Measurements from ENCODE around the gene FUOM.
"Not testable (repeated sequence)": the region's sequence is repeated elsewhere in the genome, so short reads cannot be mapped to it uniquely, and the experiment has no call there.

Gene FUOM

GRCh38 chr10:133322064-133322709, 35.6 kb downstream of the FUOM start:
- peaks cover 13 to 39% of the 10 kb centered on the region in 2 donors for H3K27me3 ChIP-seq (ENCODE audit: control insufficient read depth in 1 of 2, insufficient read depth in 2 of 2, low read length in 2 of 2)
- not testable (repeated sequence) for H3K27ac ChIP-seq (ENCODE audit: low read depth, low read length); H3K4me3 ChIP-seq (ENCODE audit: low read depth in 1 of 2, low read length in 2 of 2); H3K9ac ChIP-seq (ENCODE audit: low read length); H3K4me1 ChIP-seq (ENCODE audit: insufficient read depth, low read length); H3K36me3 ChIP-seq (ENCODE audit: insufficient read depth, low read length); H3K9me3 ChIP-seq (ENCODE audit: low read length)

DNA sequence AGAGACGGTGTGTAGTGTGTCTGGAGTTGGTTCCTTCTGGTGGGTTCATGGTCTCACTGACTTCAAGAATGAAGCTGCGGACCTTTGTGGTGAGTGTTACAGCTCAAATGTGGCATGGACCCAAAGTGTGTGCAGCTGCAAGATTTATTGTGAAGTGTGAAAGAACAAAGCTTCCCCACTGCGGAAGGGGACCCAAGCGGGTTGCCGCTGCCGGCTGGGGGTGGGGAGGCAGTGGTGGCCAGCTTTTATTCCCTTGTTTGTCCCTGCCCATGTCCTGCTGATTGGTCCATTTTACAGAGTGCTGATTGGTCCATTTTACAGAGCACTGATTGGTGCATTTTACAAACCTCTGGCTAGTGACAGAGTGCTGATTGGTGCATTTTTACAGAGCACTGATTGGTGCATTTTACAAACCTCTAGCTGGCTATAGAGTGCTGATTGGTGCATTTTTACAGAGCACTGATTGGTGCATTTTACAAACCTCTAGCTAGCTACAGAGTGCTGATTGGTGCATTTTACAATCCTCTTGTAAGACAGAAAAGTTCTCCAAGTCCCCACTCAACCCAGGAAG, 36.9 kb downstream of the FUOM start:
- peaks cover under 1 to 26% of the 10 kb centered on the region in 2 donors for H3K27me3 ChIP-seq (ENCODE audit: control insufficient read depth in 1 of 2, insufficient read depth in 2 of 2, low read length in 2 of 2)
- not testable (repeated sequence) for H3K9ac ChIP-seq (ENCODE audit: low read length); H3K36me3 ChIP-seq (ENCODE audit: insufficient read depth, low read length); H3K9me3 ChIP-seq (ENCODE audit: low read length); H3K4me1 ChIP-seq (ENCODE audit: insufficient read depth, low read length); H3K4me3 ChIP-seq (ENCODE audit: low read depth in 1 of 2, low read length in 2 of 2); H3K27ac ChIP-seq (ENCODE audit: low read depth, low read length)

DNA sequence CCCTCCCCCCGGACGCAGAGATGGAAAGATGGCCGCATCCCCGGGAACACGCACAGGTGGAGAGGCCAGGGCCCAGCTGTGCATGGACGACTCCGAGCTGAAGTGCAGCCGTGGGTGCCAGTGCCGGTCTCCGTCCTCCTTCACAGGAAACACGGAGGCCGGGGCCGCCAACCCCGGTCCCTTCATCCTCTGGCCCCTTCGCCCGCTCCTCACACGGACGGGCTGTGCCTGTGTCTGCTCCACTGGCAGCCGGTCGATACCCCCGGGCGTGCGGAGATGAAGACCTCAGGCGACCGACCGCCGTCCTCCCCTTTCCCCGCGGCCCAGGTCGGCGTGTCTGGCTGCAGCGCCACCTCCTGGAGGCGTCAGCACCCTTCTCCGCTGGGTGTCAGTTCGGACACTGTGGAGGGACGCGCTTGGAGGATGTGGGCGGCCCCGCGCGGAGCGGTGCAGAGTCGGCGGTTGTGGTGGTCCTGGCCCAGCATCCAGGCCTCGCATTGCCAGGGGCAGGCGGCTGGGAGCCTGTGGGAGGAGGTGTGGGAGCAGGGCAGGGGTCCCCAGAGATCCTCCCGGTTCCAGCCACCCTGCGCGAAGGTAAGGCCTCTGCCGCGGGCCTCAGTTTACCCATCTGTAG, 39.2 kb downstream of the FUOM start:
- Histone ChIP-seq H3K27me3 (ENCODE audit: control insufficient read depth in 1 of 2, insufficient read depth in 2 of 2, low read length in 2 of 2) (peaks cover 0 to 13% of the 10 kb centered on the region in 2 donors), H3K4me3 (ENCODE audit: low read depth in 1 of 2, low read length in 2 of 2) (no peak overlapping the region), H3K27ac (ENCODE audit: low read depth, low read length) (no peak overlapping the region), H3K4me1 (ENCODE audit: insufficient read depth, low read length) (no peaks in the 10 kb centered on the region), H3K9me3 (ENCODE audit: low read length) (no peaks in the 10 kb centered on the region), H3K36me3 (ENCODE audit: insufficient read depth, low read length) (no peaks in the 10 kb centered on the region), H3K9ac (ENCODE audit: low read length) (no peak overlapping the region)

- no peaks in the 10 kb centered on the region for H3K4me1 ChIP-seq (ENCODE audit: insufficient read depth, low read length)
- peaks cover 0 to 13% of the 10 kb centered on the region in 2 donors for H3K27me3 ChIP-seq (ENCODE audit: control insufficient read depth in 1 of 2, insufficient read depth in 2 of 2, low read length in 2 of 2)
- no peak overlapping the region for H3K4me3 ChIP-seq (ENCODE audit: low read depth in 1 of 2, low read length in 2 of 2)
- H3K27ac ChIP-seq (ENCODE audit: low read depth, low read length): no peak overlapping the region
- H3K9ac ChIP-seq (ENCODE audit: low read length): no peak overlapping the region
- no peaks in the 10 kb centered on the region for H3K9me3 ChIP-seq (ENCODE audit: low read length)
- H3K36me3 ChIP-seq (ENCODE audit: insufficient read depth, low read length): peaks cover 12% of the 10 kb centered on the region
These were observed 41.1 kb downstream of the FUOM start for GRCh38 chr10:133316732-133317131.

- Histone ChIP-seq H3K4me3 (ENCODE audit: low read depth in 1 of 2, low read length in 2 of 2) (no peak overlapping the region), H3K27me3 (ENCODE audit: control insufficient read depth in 1 of 2, insufficient read depth in 2 of 2, low read length in 2 of 2) (peaks cover 0 to 13% of the 10 kb centered on the region in 2 donors), H3K36me3 (ENCODE audit: insufficient read depth, low read length) (peaks cover 15% of the 10 kb centered on the region), H3K9ac (ENCODE audit: low read length) (no peak overlapping the region), H3K4me1 (ENCODE audit: insufficient read depth, low read length) (no peaks in the 10 kb centered on the region), H3K9me3 (ENCODE audit: low read length) (no peaks in the 10 kb centered on the region), H3K27ac (ENCODE audit: low read depth, low read length) (no peak overlapping the region)
These were observed 41.6 kb downstream of the FUOM start for GRCh38 chr10:133316266-133316665.

DNA sequence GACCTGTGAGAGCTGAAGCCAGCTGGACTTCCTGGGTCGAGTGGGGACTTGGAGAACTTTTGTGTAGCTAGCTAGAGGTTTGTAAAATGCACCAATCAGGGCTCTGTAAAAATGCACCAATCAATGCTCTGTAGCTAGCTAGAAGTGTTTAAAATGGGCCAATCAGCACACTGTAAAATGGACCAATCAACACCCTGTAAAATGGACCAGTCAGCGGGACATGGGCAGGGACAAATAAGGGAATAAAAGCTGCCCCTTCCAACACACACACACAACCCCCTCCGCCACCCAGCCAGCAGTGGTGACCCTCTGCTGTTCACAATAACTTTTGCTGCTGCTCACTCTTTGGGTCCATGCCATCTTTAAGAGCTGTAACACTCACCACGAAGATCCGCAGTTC, 42.0 kb downstream of the FUOM start:
- Histone ChIP-seq H3K4me1 (ENCODE audit: insufficient read depth, low read length) (no peaks in the 10 kb centered on the region), H3K4me3 (ENCODE audit: low read depth in 1 of 2, low read length in 2 of 2) (no peak overlapping the region), H3K27me3 (ENCODE audit: control insufficient read depth in 1 of 2, insufficient read depth in 2 of 2, low read length in 2 of 2) (peaks cover 0 to 13% of the 10 kb centered on the region in 2 donors), H3K27ac (ENCODE audit: low read depth, low read length) (no peak overlapping the region), H3K36me3 (ENCODE audit: insufficient read depth, low read length) (peaks cover 15% of the 10 kb centered on the region), H3K9ac (ENCODE audit: low read length) (no peak overlapping the region), H3K9me3 (ENCODE audit: low read length) (no peaks in the 10 kb centered on the region)

GRCh38 chr10:133314911-133315310, 42.9 kb downstream of the FUOM start:
- Histone ChIP-seq H3K9me3 (ENCODE audit: low read length) (no peaks in the 10 kb centered on the region), H3K27ac (ENCODE audit: low read depth, low read length) (no peak overlapping the region), H3K27me3 (ENCODE audit: control insufficient read depth in 1 of 2, insufficient read depth in 2 of 2, low read length in 2 of 2) (peaks cover 0 to 13% of the 10 kb centered on the region in 2 donors), H3K9ac (ENCODE audit: low read length) (no peak overlapping the region), H3K4me1 (ENCODE audit: insufficient read depth, low read length) (no peaks in the 10 kb centered on the region), H3K36me3 (ENCODE audit: insufficient read depth, low read length) (peaks cover 24% of the 10 kb centered on the region), H3K4me3 (ENCODE audit: low read depth in 1 of 2, low read length in 2 of 2) (no peak overlapping the region)

DNA sequence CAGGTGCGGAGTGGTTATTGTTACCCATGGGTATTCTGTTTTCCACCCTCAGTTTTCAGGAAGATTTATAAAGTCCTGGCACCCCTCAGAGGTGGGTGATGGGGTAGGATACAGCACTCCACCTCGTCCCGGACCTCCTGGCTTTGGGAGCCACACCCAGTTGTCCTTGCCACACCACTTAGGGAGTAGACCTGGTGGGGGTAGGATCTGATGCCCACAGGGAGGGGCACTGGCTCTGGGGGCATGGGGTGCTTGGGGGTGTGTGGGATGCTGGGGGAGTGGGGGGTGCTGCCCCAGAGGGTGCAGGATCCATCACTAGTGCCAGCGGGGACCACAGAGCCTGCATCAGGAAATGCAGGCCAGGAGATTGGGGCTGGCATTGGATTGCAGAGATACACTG, 44.6 kb downstream of the FUOM start:
- no peak overlapping the region for H3K27ac ChIP-seq (ENCODE audit: low read depth, low read length)
- H3K36me3 ChIP-seq (ENCODE audit: insufficient read depth, low read length): peaks cover 30% of the 10 kb centered on the region
- no peaks in the 10 kb centered on the region for H3K4me1 ChIP-seq (ENCODE audit: insufficient read depth, low read length)
- H3K4me3 ChIP-seq (ENCODE audit: low read depth in 1 of 2, low read length in 2 of 2): no peak overlapping the region
- no peaks in the 10 kb centered on the region for H3K9me3 ChIP-seq (ENCODE audit: low read length)
- H3K27me3 ChIP-seq (ENCODE audit: control insufficient read depth in 1 of 2, insufficient read depth in 2 of 2, low read length in 2 of 2): no peaks in the 10 kb centered on the region
- H3K9ac ChIP-seq (ENCODE audit: low read length): no peak overlapping the region

DNA sequence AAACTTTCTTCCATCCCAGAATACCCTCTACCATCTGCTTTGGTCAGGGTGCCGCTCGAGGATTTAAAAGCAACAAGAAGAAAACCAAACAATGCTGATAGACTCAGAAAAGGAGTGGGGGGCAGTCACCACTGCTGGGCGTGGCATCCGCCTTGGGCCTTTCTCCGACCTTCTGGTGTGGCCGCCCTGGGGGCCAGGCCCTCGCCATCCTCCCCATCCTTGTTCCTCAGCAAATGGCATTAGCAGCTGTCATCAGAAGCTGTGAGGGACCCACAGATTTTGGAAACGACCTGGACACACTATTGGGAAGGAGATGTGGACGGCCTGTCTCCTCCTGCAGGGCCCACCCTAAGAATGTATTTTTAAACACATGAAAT, 45.1 kb downstream of the FUOM start:
- H3K9ac ChIP-seq (ENCODE audit: low read length): no peak overlapping the region
- H3K4me3 ChIP-seq (ENCODE audit: low read depth in 1 of 2, low read length in 2 of 2): no peak overlapping the region
- no peaks in the 10 kb centered on the region for H3K9me3 ChIP-seq (ENCODE audit: low read length)
- peaks cover 30% of the 10 kb centered on the region for H3K36me3 ChIP-seq (ENCODE audit: insufficient read depth, low read length)
- no peak overlapping the region for H3K27ac ChIP-seq (ENCODE audit: low read depth, low read length)
- H3K4me1 ChIP-seq (ENCODE audit: insufficient read depth, low read length): peaks cover 2% of the 10 kb centered on the region
- H3K27me3 ChIP-seq (ENCODE audit: control insufficient read depth in 1 of 2, insufficient read depth in 2 of 2, low read length in 2 of 2): no peaks in the 10 kb centered on the region

- no peaks in the 10 kb centered on the region for H3K27me3 ChIP-seq (ENCODE audit: control insufficient read depth in 1 of 2, insufficient read depth in 2 of 2, low read length in 2 of 2)
- no peak overlapping the region for H3K4me3 ChIP-seq (ENCODE audit: low read depth in 1 of 2, low read length in 2 of 2)
- H3K27ac ChIP-seq (ENCODE audit: low read depth, low read length): no peak overlapping the region
- H3K36me3 ChIP-seq (ENCODE audit: insufficient read depth, low read length): peaks cover 30% of the 10 kb centered on the region
- peaks cover 8% of the 10 kb centered on the region for H3K4me1 ChIP-seq (ENCODE audit: insufficient read depth, low read length)
- H3K9ac ChIP-seq (ENCODE audit: low read length): no peak overlapping the region
- no peaks in the 10 kb centered on the region for H3K9me3 ChIP-seq (ENCODE audit: low read length)
These were observed 45.6 kb downstream of the FUOM start for GRCh38 chr10:133312016-133312768.

DNA sequence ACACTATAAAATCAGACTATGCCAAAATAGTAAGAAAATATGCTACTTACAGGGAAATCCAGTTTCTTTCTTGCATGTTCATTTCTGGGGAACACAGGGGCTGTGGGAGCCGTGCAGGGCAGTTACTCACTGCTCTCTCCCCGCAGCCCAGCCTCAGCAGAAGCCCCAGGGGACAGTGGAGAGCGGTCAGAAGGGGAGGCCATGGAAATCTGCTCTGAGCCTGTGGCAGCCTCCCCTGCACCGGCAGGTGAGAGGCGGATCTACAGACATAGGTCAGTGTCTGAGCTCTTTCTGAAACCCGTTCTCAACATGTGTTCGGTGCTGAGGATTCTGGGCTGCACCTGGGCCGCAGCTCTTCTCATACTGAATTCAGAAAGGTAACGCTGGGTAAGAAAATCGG, 46.2 kb downstream of the FUOM start:
- Histone ChIP-seq H3K4me3 (ENCODE audit: low read depth in 1 of 2, low read length in 2 of 2) (no peak overlapping the region), H3K36me3 (ENCODE audit: insufficient read depth, low read length) (peaks cover 30% of the 10 kb centered on the region), H3K9ac (ENCODE audit: low read length) (no peak overlapping the region), H3K27me3 (ENCODE audit: control insufficient read depth in 1 of 2, insufficient read depth in 2 of 2, low read length in 2 of 2) (no peaks in the 10 kb centered on the region), H3K4me1 (ENCODE audit: insufficient read depth, low read length) (peaks cover 13% of the 10 kb centered on the region), H3K9me3 (ENCODE audit: low read length) (no peaks in the 10 kb centered on the region), H3K27ac (ENCODE audit: low read depth, low read length) (no peak overlapping the region)
